CD4-positive, alpha-beta T cell treated with Interleukin-21 for 1 hour (primary cell): ENCODE results near the gene MYO7A.

Source experiments
- DNase-seq: peaks from one replicate; pipeline ENCODE4 v3.0.0-alpha.2; 2020

The MYO7A gene

GRCh38 chr11:77147668-77148321 is 19.7 kb downstream of the MYO7A start:
- peak; percentile 47 for DNase-seq

DNA sequence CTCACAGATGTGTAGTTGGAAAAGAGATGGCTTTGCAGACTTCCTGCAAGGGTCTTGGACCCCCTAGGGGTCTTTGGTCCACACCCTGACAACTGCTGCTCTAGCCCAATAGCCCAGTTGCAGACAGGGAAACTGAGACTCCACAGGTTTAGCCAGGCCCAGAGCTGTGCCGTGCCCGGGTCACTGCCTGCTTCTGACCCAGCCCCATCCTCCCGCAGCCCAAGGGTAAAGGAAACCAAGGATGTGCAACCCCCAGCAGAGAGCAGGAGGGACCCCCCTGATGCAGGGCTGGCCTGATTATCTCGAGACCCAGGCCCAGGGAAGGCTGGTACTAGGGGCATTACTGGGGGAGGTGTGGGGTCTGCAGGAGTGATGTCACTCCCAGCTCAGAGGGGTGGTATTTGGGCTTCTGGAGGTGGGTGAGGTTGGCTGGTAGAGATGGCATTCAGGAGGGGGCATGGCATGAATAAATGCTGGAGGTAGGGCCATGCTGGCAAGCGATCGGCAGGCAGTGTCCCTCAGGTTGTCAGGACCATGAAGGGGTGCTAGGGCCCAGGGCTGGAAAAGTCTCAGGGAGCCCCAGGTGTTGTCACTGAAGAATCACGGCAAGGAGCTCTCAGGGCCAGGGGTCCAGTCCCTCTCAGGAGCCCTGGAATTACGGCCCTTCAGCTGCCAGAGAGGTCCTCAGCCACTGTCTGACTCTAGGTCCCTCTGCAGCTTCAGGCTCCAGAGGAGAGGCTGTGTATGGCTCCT is 21.1 kb downstream of the MYO7A start:
- no peak for DNase-seq

DNA sequence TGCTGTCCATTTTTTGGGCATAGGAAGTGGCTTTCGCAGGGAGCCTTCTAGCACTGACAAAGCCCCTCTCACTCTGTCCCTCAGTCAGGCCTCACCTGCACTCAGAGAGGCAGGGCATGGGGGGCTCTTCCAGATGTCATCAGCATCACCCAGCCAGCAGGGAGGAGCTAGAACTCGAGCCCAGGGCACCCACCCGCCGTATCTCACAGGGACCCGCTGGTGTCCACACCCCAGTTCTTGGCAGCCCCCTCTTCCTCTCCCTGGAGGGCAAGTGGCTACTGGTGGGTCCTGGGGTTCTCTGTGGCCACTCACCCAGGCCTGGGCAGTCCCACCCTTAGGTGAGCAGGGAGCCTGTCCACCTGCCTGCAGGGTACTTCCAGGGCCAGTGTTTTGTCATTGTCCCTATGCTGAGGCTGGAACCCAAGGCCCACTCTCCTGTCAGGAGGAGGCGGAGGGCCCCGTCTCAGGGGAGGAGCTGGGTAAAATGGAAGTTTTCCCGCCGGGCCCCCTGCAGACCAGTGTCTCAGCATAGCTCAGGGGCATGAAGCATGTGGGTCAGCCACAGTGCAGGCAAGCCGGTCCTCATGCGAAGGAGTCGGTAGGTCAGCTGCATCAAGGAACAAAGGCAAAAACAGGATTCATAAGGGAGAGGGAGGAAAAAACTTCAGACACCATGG is 21.8 kb downstream of the MYO7A start:
- no peak for DNase-seq

DNA sequence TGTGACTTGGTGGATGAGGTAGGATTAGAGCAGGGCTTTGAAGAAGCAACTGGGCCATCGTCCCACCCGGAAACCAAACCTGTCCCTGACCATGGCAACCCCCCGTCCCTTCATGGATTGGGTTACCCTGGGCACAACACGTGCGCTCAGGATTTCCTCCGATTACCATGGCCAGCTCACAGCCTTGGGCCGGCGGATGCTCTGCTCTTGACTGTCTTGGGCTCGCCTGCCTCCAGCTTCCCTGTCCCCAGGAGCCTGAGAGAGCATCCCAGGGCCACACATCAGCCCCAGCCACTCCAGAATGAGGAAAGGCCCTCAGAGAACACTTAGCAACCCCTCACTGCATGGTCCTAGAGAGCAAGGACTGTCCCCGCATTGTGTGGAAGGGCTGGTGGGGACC is 22.8 kb downstream of the MYO7A start:
- no peak for DNase-seq

DNA sequence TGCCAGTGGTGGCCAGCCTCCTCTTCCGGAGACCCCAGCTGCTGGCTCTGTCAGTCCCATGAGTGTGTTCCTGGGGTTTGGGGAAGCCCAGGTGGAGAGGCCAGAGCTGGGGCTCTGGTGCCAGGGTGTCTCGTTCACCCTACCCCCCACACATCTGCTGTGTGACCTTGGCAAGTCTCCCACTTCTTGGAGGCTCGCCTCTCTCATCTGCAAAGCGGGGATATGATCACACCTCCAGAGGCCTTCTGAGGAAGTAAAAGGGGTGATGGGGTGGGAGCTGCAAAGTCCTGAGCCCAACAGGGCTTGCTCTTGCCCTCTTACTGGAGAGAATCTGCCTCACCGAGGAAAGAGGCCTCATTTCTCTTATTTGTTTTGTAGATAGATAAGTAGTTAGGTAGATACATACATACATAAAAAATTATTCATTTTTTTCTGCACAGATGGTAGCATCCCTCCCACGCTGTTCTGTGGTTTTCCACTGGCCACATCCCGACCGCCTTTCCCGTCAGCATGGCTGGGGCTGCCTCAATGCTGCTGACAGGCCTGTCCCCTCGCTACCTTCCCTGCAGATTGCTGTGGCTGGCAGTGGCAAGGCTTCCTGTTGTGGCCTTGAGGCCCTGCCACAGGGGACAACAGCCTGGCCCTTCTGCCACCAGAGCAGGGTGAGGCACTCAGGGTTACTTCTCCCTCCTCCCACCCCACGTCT is 23.9 kb downstream of the MYO7A start:
- DNase-seq: peak; percentile 50

GRCh38 chr11:77152846-77153245 is 24.8 kb downstream of the MYO7A start:
- no peak for DNase-seq

- no peak for DNase-seq
These were observed 25.5 kb downstream of the MYO7A start for GRCh38 chr11:77153276-77154185.

DNA sequence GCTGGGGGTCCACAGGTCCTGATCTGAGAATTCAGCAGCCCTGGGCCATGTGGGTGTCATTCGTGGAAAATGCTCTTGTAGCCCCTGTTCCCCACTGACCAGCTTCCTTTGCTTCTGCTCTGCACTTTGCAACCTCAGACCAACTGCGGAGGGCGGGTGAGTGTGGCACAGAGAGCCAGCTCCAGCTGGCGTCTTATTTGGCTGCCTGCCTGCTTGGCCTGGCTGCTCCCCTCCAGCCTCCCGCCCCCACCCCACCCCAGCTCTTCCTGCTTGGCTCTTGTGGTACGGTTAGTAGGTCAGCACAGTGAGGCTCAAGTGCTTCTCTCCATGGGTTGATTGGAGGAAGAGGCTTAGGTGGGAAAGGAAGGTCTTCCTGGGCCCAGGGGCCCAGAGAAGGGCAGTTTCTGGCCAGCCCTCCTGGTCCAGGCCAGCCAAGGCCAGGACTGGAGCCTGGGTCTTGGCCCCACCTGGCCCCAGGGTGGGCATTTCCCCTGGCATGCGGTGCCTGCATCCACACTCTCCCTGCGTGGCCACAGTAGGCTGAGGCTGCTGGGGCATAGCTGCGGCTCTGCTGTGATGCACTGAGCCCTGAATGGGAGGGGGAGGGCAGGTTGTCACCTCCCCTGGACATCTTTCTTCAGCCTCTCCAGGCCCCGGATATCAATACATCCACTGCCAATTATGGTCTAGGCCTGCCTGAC is 26.5 kb downstream of the MYO7A start:
- no peak for DNase-seq

GRCh38 chr11:77155082-77155475 is 27.0 kb downstream of the MYO7A start:
- DNase-seq: no peak

DNA sequence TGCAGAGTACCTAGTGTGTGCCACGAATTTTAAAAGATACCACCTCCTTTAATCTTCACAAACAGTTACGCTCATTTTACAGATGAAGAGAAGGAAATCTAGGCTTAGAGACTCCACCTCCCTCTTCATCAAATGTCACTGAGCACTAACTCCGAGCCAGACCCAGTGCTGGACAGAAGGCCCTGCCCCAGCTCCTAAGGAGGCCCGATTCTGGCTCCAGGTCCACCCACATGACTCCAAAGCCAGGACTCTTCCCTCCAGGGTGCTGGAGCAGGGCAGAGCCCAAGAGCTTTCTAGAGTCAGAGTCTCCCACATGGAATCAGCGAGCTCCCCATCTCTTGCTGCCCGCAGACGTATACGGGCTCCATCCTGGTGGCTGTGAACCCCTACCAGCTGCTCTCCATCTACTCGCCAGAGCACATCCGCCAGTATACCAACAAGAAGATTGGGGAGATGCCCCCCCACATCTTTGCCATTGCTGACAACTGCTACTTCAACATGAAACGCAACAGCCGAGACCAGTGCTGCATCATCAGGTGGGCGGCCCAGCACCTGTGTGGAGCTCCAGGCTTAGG is 27.6 kb downstream of the MYO7A start:
- no peak for DNase-seq

DNA sequence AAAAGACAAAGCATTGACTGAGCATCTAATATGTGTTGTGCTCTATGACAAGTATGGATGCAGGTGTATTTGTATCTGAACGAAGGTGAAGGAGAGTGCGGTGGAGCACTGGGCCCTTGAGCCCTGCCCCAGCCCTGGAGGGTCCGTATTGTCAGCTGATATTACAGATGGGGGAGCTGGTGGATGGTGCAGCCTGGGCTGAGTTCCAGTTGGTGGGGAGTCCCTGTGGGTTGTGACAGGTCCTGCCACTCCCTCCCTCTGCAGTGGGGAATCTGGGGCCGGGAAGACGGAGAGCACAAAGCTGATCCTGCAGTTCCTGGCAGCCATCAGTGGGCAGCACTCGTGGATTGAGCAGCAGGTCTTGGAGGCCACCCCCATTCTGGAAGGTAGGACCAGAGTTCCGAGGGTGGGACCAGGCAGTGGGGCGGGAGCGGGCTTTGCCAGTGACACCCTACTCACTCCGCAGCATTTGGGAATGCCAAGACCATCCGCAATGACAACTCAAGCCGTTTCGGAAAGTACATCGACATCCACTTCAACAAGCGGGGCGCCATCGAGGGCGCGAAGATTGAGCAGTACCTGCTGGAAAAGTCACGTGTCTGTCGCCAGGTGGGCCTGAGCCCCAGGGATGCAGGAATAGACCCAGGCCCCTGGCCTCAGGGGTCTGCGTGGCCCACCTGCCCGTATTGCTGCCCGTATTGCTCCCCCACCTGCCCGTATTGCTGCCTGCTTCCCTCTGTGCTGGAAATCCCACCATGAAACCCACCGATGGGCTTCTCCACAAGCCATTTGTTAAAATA is 28.6 kb downstream of the MYO7A start:
- no peak for DNase-seq

DNA sequence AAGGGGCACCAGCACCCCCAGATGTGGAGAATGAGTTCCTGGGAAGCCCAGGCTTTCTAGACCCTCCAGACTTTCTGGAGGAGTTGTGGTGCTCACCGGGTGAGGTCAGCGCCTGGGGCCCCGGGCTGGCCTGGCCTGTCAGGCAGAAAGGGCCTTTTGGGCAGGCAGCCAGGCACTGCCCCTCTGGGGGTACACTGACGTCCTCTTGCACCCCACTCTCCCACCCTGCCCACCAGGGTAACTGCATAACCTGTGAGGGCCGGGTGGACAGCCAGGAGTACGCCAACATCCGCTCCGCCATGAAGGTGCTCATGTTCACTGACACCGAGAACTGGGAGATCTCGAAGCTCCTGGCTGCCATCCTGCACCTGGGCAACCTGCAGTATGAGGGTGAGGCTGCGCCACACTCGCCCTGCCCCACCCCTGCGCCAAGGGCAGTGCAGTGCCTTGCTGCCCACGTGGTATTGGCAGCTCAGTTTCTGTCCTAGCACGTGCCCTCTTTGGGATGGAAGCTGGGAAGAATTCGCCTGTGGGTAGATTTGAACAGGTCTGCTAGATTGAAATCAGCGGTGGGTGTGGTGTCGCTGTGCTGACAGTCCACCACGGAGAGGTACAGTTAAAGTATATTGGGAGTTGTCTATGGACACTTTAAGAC is 30.1 kb downstream of the MYO7A start:
- DNase-seq: no peak

- DNase-seq: no peak
These were observed 31.3 kb downstream of the MYO7A start for GRCh38 chr11:77159219-77159936.

DNA sequence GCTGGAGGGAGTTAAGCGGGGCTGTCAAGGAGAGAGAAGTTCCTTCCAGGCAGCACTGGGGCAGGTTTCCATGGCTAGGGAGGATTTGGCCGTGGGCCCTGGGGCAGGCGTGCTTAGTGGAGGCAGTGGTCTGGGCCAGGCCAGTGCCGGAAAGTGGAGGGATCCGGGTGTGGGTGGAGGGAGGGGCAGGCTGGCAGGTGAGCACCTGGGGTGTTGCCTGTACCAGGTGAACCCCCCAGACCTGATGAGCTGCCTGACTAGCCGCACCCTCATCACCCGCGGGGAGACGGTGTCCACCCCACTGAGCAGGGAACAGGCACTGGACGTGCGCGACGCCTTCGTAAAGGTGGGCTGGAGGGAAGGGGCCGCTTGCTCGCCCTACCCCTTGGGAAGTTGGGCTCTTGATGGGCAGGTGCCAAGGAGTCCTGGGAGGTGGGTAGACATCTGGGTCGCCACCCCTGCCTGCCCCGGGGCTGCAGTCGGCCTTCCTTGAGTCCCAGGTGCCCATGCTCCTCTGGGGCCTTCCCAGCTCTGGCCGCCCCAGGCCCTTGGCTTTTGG is 32.0 kb downstream of the MYO7A start:
- DNase-seq: no peak

- no peak for DNase-seq
These were observed 35.2 kb downstream of the MYO7A start for GRCh38 chr11:77163271-77163670.

GRCh38 chr11:77165066-77165465 is 37.0 kb downstream of the MYO7A start:
- no peak for DNase-seq

DNA sequence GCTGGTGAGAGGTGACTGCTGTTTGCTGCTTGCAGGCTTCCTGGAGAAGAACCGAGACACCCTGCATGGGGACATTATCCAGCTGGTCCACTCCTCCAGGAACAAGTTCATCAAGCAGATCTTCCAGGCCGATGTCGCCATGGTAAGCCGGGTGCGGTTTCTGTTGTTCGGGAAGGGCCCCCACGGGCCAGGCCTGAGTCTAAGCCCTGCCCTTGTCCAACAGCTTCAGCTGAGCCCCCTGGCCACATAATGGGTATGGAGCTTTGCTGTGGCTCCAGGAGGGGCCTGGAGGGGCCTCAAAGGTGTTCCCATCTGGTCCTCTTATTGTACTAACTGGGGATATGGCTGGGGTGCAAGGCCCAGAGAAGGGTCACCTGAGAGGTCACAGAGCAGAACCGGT is 38.0 kb downstream of the MYO7A start:
- DNase-seq: no peak

GRCh38 chr11:77167111-77167626 is 39.1 kb downstream of the MYO7A start:
- no peak for DNase-seq

GRCh38 chr11:77167791-77168190 is 39.7 kb downstream of the MYO7A start:
- DNase-seq: no peak
